Endometrial microvascular endothelial cells (primary cell): ENCODE results near the gene CNTNAP3. TPM values are rescaled to one million over a fixed set of nuclear protein-coding genes. Genes with fewer than 3 reads are reported as not detected.
"Not testable (repeated sequence)": the region's sequence is repeated elsewhere in the genome, so short reads cannot be mapped to it uniquely, and the experiment has no call there.

Source experiments
- in situ Hi-C: cut with HindIII; loops from 2 replicates; pipeline ENCODE4 v1.10.0; 2017; ENCODE audit warnings: low sequenced_read_pairs, low pct_unique_long_range_greater_than_20kb; ENCODE audit errors: inconsistent ontology term
- total RNA-seq: library from RNA; depleted of rRNA; stranded (reverse); fragments of >200 nt; gene quantifications from one replicate; pipeline ENCODE4 v1.2.3, GENCODE V29; 2015; ENCODE audit errors: inconsistent ontology term

CNTNAP3 gene
- total RNA-seq = 6.1 TPM

DNA sequence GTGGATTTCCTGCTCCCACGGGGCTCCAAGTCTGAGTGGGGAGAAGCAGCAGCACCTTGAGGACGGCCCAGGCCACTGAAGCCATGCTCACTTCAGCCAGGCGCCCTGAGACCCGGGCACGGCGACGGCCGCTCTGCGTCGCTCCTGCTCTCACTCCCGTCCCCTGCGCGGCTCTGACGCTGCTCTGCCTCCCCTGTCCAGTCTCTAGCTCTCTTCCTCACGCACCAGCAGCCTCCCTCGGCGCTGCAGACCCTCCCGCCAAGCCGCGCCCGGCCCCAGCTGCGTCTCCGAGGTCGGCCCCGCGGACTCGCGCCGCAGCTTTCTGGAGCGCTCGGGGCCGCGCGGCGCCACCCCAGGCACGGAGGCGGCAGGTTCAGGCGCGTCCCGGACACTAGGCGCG is at the start of gene CNTNAP3:
CNTNAP3 (minus strand) TSS at position 188 of the 400 bp plus-strand sequence; CDS start at position 85, 103 bp downstream.
- in situ Hi-C loops = not testable (repeated sequence)

DNA sequence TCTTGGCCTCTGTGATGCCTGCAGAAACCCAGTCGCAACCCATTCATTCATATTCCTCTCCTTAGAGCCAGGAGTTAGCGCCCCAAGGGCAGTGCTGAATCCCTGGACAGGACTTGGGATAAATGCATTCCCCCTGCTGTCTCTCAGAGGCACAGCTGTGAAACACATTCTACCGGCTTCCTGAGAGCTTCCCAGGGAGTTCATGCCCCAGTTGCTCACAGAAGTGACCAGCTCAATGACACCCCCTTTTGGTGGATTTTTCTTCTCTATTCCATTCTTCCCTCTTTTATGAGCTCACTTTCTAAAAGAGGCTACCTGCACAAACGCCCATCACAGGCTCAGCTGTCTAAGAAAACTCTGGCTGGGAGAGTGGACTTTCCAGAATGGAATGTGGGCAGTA is 8.0 kb downstream of the CNTNAP3 start:
- in situ Hi-C loops = not testable (repeated sequence)

- in situ Hi-C loops = not testable (repeated sequence)
Observed at GRCh38 chr9:39242513-39242912, 45.5 kb downstream of the CNTNAP3 start.

DNA sequence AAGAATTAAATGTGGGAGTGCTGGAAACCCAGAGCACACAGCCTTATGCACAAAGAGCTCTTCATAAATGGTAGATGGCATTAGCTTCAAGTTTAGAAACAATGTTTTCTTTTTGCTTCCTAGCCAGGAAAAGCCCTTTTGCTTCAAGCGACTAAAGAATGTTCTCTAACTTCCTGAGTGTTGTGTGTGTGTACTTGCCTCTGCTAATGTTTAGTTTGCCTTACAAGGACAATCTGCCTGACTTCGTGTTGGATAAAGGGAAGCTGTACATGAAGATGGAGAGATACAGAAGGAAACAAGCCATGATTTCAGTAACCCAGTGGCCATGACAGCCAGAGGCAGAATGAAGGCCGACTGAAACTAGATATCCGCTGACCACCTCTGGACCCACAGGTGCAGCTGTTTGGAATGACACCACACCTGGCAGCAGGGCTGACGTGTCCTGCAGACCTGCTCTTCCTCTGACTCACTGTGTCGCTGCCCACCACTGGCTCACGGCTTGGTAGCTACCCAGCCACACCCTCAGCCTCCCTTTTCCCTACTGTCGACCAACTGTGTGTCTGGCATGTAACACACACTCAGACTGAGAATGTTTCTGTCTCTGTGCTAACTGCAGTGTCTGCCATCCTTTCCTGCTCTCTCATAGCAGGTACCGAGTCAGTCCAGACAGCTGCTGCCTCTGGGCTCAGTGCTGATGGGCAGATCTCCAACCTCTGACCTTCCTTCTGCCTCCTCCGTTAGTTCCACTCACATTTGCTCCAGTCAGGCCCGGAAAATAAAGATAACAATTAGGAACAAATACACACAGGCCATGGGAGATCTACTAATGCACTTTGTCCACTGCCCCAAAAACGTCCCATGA is 55.6 kb downstream of the CNTNAP3 start:
- in situ Hi-C loops = not testable (repeated sequence)

GRCh38 chr9:39215976-39216375 is 72.0 kb downstream of the CNTNAP3 start:
- in situ Hi-C loops = not testable (repeated sequence)

DNA sequence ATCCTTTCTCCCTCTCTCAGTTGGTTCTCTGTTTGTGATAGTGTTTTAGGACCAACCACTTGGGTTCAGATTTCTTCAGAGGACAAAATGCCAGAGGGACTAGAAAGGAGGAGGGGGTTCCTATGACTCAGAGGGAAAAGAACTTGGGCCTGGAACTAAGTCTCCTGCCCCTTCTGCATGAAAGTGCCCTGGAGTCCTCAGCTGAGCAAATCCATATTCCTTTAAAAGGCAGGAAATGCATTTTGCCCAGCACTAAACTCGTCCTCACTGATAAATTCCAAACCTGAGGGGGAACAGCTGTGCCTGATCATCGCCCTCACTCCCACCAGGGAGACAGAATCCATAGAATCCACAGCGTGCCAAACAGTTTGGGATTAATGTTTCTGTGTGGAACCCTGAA is 78.2 kb downstream of the CNTNAP3 start:
- in situ Hi-C loops = not testable (repeated sequence)

- in situ Hi-C loops = not testable (repeated sequence)
Observed at GRCh38 chr9:39206643-39207042, 81.3 kb downstream of the CNTNAP3 start.

- in situ Hi-C loops = not testable (repeated sequence)
Observed at GRCh38 chr9:39205842-39206241, 82.1 kb downstream of the CNTNAP3 start.

DNA sequence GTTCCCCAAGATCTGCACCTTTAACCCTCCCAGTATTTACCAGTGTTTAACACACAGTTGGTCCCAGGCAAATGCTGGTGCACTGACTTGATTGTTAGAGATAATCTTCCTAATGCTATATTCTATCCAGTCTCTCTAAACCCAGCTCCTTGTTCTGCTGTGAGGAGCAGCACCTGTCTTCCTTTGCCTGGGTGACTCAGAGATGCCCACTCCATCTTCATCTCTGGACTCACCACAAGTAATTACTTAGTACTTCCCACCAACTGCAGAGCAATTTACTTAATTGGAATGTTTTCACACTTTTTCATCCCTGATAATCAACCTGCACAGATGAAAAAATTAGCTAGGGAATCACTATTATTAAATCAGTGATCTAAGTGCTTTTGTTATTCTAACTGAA is 87.6 kb downstream of the CNTNAP3 start:
- in situ Hi-C loops = not testable (repeated sequence)

- in situ Hi-C loops = not testable (repeated sequence)
Observed at GRCh38 chr9:39198000-39198709, 89.8 kb downstream of the CNTNAP3 start.

DNA sequence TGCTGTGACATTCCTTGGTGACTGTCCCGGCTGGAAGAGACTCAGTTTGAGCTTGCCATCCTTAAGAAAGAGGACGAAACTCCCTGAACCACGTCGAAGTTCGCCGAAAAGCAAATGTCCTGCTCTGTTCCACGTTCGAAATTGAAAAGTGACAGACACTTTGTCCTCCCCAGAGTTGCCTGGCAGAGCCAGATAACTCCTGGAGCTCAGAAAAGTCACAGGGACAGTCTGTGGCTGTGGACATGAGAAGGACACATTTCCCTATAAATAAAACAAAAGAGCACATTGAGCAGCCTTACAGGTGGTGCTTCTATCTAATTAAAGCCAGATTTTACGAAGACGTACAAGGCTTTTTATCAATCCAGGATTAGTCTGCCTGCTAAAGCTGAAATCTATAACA is 116.6 kb downstream of the CNTNAP3 start:
- in situ Hi-C loops = not testable (repeated sequence)

DNA sequence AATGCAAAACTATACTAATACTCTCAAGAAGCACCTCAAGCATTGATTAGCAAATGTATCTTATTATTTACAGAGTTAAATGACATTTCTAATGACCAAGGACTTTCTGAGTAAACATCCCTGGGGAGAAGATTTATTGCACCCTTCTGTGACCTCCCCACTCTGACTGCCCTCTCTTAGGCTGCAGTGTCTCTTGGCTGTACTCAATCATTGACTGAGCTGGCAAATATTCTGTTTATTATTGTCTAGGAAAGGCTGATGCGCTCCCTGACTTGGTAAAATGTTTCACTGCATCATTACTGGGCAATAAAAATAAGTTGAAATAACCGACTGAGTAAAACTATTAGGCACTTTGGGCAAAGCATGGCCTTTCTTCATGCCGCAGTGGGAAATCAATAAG is 130.3 kb downstream of the CNTNAP3 start:
- in situ Hi-C loops = not testable (repeated sequence)

GRCh38 chr9:39132826-39133552 is 155.0 kb downstream of the CNTNAP3 start:
- in situ Hi-C loops = not testable (repeated sequence)

DNA sequence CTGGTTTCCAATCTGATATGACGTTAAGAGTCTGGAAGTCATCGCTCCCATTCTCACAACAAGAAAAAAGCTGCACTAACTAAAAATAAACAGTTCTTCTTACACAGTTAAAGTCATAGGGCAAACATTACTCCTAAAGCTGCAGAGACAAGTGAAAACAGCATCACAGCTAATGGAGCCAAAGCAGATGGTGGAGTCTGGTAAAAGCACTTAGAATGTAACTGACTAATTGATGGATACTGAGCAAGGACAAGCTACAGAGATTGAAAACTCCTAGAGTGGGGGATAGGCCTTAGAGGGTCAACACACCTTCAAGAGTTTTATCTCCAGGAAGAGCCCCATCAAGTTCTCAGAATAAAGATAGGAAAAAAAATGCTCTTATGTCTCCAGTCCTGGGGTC is 166.6 kb downstream of the CNTNAP3 start:
- in situ Hi-C loops = not testable (repeated sequence)

GRCh38 chr9:39111746-39112145 is 176.2 kb downstream of the CNTNAP3 start:
- in situ Hi-C loops = not testable (repeated sequence)

GRCh38 chr9:39108145-39108544 is 179.8 kb downstream of the CNTNAP3 start:
- in situ Hi-C loops = no loop called here

DNA sequence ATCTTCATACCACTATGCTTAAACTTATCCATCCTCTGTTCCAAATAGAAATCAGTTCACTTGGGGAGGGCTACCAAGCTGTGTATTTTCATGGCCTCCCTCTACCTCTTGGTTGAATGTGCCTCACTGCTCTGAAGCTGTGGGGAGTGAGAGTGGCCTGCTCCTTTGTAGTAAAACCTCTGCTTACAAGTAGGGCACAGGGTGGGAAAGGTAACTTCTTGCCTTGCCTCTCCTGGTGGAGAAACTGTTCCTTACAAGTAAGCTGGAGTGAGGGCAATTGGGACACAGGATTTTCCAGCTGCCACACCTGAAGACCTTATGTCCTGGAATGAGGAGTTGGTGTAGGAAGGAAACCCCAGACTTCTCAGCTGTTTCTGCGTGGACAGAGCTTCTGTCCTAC is 190.8 kb downstream of the CNTNAP3 start:
- in situ Hi-C loops = not testable (repeated sequence)

GRCh38 chr9:39085311-39085710 is 202.7 kb downstream of the CNTNAP3 start:
- in situ Hi-C loops = not testable (repeated sequence)

- in situ Hi-C loops = not testable (repeated sequence)
Observed at GRCh38 chr9:39082574-39082973, 205.4 kb downstream of the CNTNAP3 start.
